ENCODE data around the gene TPPP2.

DNA sequence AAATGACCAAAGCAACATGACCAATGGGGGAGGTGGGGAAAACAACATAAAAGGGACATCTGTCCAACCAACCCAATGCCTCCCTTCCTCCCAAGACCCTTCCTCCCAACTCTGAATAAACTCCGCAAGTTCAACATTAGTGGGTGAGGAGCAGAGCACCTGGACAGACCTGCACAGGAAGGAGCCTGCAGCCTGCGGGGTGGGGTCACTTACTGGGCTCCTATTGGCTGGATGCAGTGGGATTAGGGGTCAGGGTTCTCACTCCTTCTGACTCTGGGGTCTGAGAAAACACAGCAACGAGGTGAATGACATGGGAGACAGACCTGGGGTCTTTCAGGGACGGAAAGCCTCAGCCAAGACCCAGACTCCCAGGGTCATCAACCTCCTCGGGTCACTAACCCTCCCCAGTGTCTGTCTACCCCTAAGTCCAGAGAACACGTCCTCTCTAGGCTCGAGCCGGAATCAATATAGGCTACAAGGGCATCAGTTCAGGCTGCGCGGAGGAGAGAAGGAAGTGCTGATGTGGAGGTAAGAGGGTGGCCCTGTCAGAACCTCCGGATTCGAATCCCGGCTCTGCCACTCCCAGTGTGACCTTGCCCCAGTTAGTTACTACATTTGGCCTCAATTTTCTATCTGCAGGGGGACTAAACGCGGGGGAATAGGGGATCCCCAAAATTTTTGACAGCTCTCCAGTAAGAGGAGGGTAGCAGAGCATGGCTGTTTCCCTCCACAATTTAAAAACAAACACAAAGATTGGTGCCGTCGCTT, 6.0 kb upstream of the TPPP2 start:
- TF ChIP-seq, protein P1, sequence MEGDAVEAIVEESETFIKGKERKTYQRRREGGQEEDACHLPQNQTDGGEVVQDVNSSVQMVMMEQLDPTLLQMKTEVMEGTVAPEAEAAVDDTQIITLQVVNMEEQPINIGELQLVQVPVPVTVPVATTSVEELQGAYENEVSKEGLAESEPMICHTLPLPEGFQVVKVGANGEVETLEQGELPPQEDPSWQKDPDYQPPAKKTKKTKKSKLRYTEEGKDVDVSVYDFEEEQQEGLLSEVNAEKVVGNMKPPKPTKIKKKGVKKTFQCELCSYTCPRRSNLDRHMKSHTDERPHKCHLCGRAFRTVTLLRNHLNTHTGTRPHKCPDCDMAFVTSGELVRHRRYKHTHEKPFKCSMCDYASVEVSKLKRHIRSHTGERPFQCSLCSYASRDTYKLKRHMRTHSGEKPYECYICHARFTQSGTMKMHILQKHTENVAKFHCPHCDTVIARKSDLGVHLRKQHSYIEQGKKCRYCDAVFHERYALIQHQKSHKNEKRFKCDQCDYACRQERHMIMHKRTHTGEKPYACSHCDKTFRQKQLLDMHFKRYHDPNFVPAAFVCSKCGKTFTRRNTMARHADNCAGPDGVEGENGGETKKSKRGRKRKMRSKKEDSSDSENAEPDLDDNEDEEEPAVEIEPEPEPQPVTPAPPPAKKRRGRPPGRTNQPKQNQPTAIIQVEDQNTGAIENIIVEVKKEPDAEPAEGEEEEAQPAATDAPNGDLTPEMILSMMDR (IDR thresholded peaks at IDR 0.05; ENCODE audit: low read length): no peak
- TF ChIP-seq EZH2 (IDR thresholded peaks at IDR 0.05; ENCODE audit: borderline replicate concordance, low read length): no peak

Data from OCI-LY1 (cell line).